ENCODE results near the gene CHRM5. TPM values are rescaled to one million over a fixed set of nuclear protein-coding genes. Genes with fewer than 3 reads are reported as not detected.

Gene CHRM5
- total RNA-seq, 1 experiment from 2014 or later, result not detected

DNA sequence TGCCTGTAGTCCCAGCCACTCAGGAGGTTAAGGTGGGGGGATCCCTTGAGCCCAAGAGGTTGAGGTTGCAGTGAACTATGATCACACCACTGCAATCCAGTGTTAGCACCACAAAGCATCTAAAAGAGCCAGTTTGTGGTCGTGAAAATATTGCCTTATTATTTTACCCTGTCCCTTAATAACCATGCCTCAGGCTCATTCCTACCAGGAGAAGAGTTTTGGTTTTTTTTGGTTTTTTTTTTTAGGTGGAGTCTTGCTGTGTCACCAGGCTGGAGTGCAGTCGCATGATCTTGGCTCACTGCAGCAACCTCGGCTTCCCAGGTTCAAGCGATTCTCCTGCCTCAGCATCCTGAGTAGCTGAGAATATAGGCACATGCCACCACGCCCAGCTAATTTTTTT lies 88.6 kb downstream of the CHRM5 start (continued):
- TF ChIP-seq ATF3 (IDR thresholded peaks at IDR 0.05), result no peak
- no peak for TF ChIP-seq JUND (IDR thresholded peaks at IDR 0.05)
- TF ChIP-seq CEBPB (IDR thresholded peaks at IDR 0.05; ENCODE audit: low read depth), result no peak
- no peak for TF ChIP-seq EZH2phosphoT487 (IDR thresholded peaks at IDR 0.05; ENCODE audit: borderline replicate concordance)
- TF ChIP-seq RAD21 (IDR thresholded peaks at IDR 0.05; ENCODE audit: low read depth), result no peak
- TF ChIP-seq, protein P1, sequence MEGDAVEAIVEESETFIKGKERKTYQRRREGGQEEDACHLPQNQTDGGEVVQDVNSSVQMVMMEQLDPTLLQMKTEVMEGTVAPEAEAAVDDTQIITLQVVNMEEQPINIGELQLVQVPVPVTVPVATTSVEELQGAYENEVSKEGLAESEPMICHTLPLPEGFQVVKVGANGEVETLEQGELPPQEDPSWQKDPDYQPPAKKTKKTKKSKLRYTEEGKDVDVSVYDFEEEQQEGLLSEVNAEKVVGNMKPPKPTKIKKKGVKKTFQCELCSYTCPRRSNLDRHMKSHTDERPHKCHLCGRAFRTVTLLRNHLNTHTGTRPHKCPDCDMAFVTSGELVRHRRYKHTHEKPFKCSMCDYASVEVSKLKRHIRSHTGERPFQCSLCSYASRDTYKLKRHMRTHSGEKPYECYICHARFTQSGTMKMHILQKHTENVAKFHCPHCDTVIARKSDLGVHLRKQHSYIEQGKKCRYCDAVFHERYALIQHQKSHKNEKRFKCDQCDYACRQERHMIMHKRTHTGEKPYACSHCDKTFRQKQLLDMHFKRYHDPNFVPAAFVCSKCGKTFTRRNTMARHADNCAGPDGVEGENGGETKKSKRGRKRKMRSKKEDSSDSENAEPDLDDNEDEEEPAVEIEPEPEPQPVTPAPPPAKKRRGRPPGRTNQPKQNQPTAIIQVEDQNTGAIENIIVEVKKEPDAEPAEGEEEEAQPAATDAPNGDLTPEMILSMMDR (IDR thresholded peaks at IDR 0.05 in 2 of 3, conservative IDR thresholded peaks at IDR 0.05 in 1 of 3; ENCODE audit: borderline replicate concordance in 1 of 3, insufficient read depth in 1 of 3, low read depth in 2 of 3, low read length in 2 of 3), result no peak

DNA sequence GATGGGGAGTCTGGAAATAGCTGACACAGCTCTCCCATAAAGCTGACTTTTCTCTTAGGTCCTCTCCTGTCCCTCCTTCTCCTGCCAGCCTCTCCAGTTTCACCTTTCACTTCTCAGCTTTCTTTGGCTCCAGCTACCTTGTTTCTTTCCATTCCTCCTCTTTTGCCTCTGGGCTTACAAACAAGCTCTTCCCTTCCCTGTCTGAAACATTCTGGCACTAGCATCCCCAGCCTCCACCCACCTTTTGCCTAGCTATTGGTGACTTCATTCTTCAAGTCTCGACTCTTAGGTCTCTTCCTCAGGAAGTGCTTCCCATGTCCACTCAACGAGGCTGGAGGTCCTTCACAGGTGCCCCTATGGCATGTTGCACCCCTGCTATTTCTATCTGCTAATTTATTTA lies 91.2 kb downstream of the CHRM5 start:
- Histone ChIP-seq H3K79me2 (ENCODE audit: insufficient read depth, low read length) (no peaks in the 10 kb centered on the region), H3K4me2 (ENCODE audit: low read length) (no peak overlapping the region), H2AFZ (ENCODE audit: low read depth, low read length, poor library complexity, severe bottlenecking) (no peak overlapping the region)

More for the DNA sequence above, 91.2 kb downstream of the CHRM5 start:
- ChIA-PET POLR2A (no interaction called here), RAD21 (ENCODE audit: low non-redundant PET in 1 of 2, low total read pairs in 2 of 2, uncharacterized antibody in 2 of 2, unreplicated experiment in 2 of 2) (no interaction called here), CTCF (interaction anchor here (1.1 kb wide), 1 partner anchor 10 kb away, joined by 3 read pairs; no protein-coding TSS in a partner anchor)
- no TSS peak for BruUV-seq (replicated peaks)
- ATAC-seq, result no peak
- TF ChIP-seq TCF7L2 (IDR thresholded peaks at IDR 0.05; ENCODE audit: borderline replicate concordance, extremely low read depth, insufficient read depth, insufficient read length), result no peak
- TF ChIP-seq EZH2 (IDR thresholded peaks at IDR 0.05), result no peak
- no peak for TF ChIP-seq FOSL1 (IDR thresholded peaks at IDR 0.05; ENCODE audit: low read depth)
- TF ChIP-seq SP1 (IDR thresholded peaks at IDR 0.05; ENCODE audit: low read depth), result no peak
- TF ChIP-seq, protein P2, sequence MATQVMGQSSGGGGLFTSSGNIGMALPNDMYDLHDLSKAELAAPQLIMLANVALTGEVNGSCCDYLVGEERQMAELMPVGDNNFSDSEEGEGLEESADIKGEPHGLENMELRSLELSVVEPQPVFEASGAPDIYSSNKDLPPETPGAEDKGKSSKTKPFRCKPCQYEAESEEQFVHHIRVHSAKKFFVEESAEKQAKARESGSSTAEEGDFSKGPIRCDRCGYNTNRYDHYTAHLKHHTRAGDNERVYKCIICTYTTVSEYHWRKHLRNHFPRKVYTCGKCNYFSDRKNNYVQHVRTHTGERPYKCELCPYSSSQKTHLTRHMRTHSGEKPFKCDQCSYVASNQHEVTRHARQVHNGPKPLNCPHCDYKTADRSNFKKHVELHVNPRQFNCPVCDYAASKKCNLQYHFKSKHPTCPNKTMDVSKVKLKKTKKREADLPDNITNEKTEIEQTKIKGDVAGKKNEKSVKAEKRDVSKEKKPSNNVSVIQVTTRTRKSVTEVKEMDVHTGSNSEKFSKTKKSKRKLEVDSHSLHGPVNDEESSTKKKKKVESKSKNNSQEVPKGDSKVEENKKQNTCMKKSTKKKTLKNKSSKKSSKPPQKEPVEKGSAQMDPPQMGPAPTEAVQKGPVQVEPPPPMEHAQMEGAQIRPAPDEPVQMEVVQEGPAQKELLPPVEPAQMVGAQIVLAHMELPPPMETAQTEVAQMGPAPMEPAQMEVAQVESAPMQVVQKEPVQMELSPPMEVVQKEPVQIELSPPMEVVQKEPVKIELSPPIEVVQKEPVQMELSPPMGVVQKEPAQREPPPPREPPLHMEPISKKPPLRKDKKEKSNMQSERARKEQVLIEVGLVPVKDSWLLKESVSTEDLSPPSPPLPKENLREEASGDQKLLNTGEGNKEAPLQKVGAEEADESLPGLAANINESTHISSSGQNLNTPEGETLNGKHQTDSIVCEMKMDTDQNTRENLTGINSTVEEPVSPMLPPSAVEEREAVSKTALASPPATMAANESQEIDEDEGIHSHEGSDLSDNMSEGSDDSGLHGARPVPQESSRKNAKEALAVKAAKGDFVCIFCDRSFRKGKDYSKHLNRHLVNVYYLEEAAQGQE (IDR thresholded peaks at IDR 0.05; ENCODE audit: low read depth), result no peak
- no peak for TF ChIP-seq ZBTB33 (IDR thresholded peaks at IDR 0.05; ENCODE audit: extremely low read depth, insufficient replicate concordance, low read length)
- no peak for TF ChIP-seq SRF (IDR thresholded peaks at IDR 0.05; ENCODE audit: low read depth)
- TF ChIP-seq CBX3 (IDR thresholded peaks at IDR 0.05; ENCODE audit: low read depth), result no peak
- TF ChIP-seq JUND (IDR thresholded peaks at IDR 0.05), result no peak
- TF ChIP-seq ATF3 (IDR thresholded peaks at IDR 0.05), result no peak
- no peak for TF ChIP-seq MAX (IDR thresholded peaks at IDR 0.05)
- no peak for TF ChIP-seq RAD21 (IDR thresholded peaks at IDR 0.05; ENCODE audit: low read depth)
- TF ChIP-seq YY1 (IDR thresholded peaks at IDR 0.05; ENCODE audit: extremely low read depth, insufficient replicate concordance, low read depth, low read length), result no peak
- no peak for TF ChIP-seq SIN3A (IDR thresholded peaks at IDR 0.05; ENCODE audit: low read depth)
- Histone ChIP-seq H3K36me3 (ENCODE audit: control insufficient read depth in 1 of 2, insufficient read depth in 2 of 2, low read length in 2 of 2) (no peaks in the 10 kb centered on the region), H3K9me2 (ENCODE audit: insufficient read depth) (no peaks in the 10 kb centered on the region), H3K27me3 (ENCODE audit: insufficient read depth, low read length) (no peaks in the 10 kb centered on the region), H4K20me1 (ENCODE audit: insufficient read depth) (no peaks in the 10 kb centered on the region), H3K4me1 (ENCODE audit: control insufficient read depth in 1 of 2, insufficient read depth in 2 of 2, low read length in 2 of 2) (no peaks in the 10 kb centered on the region), H3K4me3 (replicated peaks in 1 of 2; ENCODE audit: low read depth in 1 of 2, low read length in 2 of 2) (no peak overlapping the region), H3K9ac (ENCODE audit: low read length) (no peak overlapping the region), H3K27ac (ENCODE audit: low read depth, low read length) (no peak overlapping the region), H3K9me3 (ENCODE audit: control insufficient read depth in 1 of 2, insufficient read depth in 1 of 2, low read depth in 1 of 2, low read length in 2 of 2) (no peaks in the 10 kb centered on the region)
- intact Hi-C loops (cut with micrococcal nuclease), result no loop called here
- no peak for DNase-seq (ENCODE audit: low read depth, low spot score)
